Measurements from ENCODE around the gene CCBE1. TPM values are rescaled to one million over a fixed set of nuclear protein-coding genes. Genes with fewer than 3 reads are reported as not detected.

CCBE1 gene
- total and polyA plus RNA-seq, 9 donors = 2.4 to 5.5 (median 3.4) TPM

DNA sequence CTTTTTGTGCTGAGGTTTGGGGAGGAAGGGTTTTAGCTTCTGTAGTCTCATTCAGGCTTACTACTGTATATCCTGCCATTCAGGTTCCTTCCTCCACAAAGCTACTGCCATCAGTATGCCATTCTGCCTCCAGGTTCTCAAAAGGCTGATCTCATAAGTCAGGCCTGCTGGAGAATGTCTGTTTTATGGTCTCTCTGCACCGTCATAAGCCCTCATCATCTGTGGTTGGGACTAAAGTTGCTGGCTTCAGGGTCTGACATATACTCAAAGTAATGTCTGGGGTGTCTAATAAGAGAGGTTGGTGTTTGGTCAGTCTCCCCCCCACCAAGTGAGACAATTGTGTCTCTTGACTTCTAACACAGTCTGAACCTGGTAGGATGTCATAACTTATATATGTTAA lies 36.2 kb upstream of the CCBE1 start:
- WGBS (ENCODE audit: insufficient coverage) = no CpG with 5 or more reads among the region's 1 CpG
- Histone ChIP-seq H3K9me3 (replicated peaks; ENCODE audit: control insufficient read depth, low read depth, low read length) (no peaks in the 10 kb centered on the region), H3K36me3 (ENCODE audit: control insufficient read depth, insufficient read depth, low read length) (no peaks in the 10 kb centered on the region), H3K27me3 (ENCODE audit: control insufficient read depth, insufficient read depth, low read length) (no peaks in the 10 kb centered on the region), H3K27ac (ENCODE audit: low read length) (no peak overlapping the region), H3K4me3 (ENCODE audit: low read length) (no peak overlapping the region), H3K4me1 (ENCODE audit: control insufficient read depth, insufficient read depth, low read length) (no peaks in the 10 kb centered on the region)
- no peak for DNase-seq

DNA sequence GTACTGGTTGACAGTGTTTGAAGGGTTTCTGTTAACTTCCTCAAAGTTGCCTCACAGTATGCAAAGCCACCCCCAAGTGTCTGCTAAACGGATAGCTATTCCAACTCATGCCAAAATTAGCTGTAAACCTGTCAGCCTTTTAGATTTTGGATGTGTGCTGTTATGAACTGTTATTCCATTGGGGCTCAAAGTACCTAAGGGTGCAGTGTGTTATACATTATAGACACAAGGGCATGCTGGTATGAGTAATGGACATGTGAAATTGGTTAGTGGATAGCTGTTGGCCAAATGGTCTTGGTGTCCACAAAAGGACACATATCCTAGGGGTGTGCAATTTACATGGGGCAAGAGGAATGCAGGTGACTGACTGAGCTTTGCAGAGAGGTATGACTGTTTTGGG lies 33.7 kb upstream of the CCBE1 start:
- DNase-seq = no peak
- no peaks in the 10 kb centered on the region for H3K9me3 ChIP-seq (replicated peaks; ENCODE audit: control insufficient read depth, low read depth, low read length)
- WGBS (ENCODE audit: insufficient coverage) = no CpG with 5 or more reads among the region's 1 CpG

DNA sequence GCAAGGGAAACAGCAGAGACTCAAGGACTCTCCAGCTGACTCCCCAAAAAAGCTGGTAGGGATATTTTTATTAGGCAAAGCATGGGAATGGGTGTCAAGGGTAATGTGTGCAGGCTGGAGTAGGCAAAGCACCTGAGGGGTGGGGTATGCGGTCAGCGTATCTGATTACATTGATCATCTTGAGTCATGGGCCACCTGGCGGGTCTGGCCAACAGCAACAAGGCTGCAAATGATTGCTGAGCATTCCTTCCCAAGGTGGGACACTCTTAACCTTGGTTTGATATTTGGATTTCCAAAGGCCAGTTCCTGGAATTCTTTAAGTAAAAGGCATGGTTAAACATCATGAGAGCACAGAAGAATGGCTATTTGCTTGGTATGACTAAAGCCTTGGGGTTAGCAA lies 32.6 kb upstream of the CCBE1 start:
- Histone ChIP-seq H3K27me3 (ENCODE audit: control insufficient read depth, insufficient read depth, low read length) (no peaks in the 10 kb centered on the region), H3K36me3 (ENCODE audit: control insufficient read depth, insufficient read depth, low read length) (no peaks in the 10 kb centered on the region), H3K4me3 (ENCODE audit: low read length) (no peak overlapping the region), H3K4me1 (ENCODE audit: control insufficient read depth, insufficient read depth, low read length) (no peaks in the 10 kb centered on the region), H3K27ac (ENCODE audit: low read length) (no peak overlapping the region), H3K9me3 (replicated peaks; ENCODE audit: control insufficient read depth, low read depth, low read length) (no peaks in the 10 kb centered on the region)
- 89% methylated on average over 3 of the region's 3 CpGs for WGBS (ENCODE audit: insufficient coverage)
- no peak for DNase-seq

More for the DNA sequence above, 33.7 kb upstream of the CCBE1 start:
- H3K4me3 ChIP-seq (ENCODE audit: low read length) = no peak overlapping the region
- no peaks in the 10 kb centered on the region for H3K4me1 ChIP-seq (ENCODE audit: control insufficient read depth, insufficient read depth, low read length)
- H3K27me3 ChIP-seq (ENCODE audit: control insufficient read depth, insufficient read depth, low read length) = no peaks in the 10 kb centered on the region
- no peak overlapping the region for H3K27ac ChIP-seq (ENCODE audit: low read length)
- no peaks in the 10 kb centered on the region for H3K36me3 ChIP-seq (ENCODE audit: control insufficient read depth, insufficient read depth, low read length)

DNA sequence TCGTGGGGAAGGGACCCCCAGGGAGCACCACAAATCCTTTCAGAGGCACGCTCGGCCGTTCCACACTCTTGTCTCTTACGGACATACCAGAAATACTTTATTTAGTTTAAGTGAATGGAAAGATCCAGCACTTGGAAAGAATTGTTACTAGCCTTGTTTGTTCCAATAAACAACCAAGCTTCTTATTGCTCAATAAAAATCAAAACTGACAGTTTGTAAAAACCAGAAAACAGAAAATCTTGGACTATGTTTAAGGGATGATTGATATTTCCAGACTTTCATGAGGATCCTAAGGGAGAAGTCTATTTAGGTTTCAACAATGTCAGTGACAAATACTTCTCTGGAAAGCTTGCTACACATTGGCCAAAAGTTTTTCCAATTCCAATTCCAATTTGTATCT lies 31.6 kb upstream of the CCBE1 start:
- no peaks in the 10 kb centered on the region for H3K4me1 ChIP-seq (ENCODE audit: control insufficient read depth, insufficient read depth, low read length)
- no peak overlapping the region for H3K4me3 ChIP-seq (ENCODE audit: low read length)
- H3K27ac ChIP-seq (ENCODE audit: low read length) = no peak overlapping the region
- no peaks in the 10 kb centered on the region for H3K36me3 ChIP-seq (ENCODE audit: control insufficient read depth, insufficient read depth, low read length)
- H3K27me3 ChIP-seq (ENCODE audit: control insufficient read depth, insufficient read depth, low read length) = no peaks in the 10 kb centered on the region
- peak; percentile 78 for DNase-seq
- WGBS (ENCODE audit: insufficient coverage) = no CpG with 5 or more reads among the region's 5 CpGs
- H3K9me3 ChIP-seq (replicated peaks; ENCODE audit: control insufficient read depth, low read depth, low read length) = no peaks in the 10 kb centered on the region

DNA sequence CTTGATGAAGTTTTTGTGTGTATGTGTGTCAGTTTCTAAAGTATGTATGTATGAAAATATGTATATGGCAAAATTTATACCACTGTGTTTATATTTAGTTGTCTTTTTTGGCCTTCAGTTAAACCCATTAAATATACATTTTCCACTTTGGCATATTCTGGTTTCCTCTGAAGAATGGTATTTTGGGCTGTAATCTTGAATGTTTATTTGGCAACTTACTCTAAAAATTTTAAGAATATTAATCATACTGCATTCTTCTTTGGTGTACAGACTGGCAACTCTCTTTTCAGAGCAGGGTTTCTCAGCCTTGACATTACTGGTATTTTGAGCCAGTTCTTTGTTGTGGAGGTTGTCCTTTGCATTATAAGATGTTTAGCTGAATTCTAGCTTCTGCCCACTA lies 27.9 kb upstream of the CCBE1 start:
- no peaks in the 10 kb centered on the region for H3K27me3 ChIP-seq (ENCODE audit: control insufficient read depth, insufficient read depth, low read length)
- no peaks in the 10 kb centered on the region for H3K9me3 ChIP-seq (replicated peaks; ENCODE audit: control insufficient read depth, low read depth, low read length)
- no peak for DNase-seq
- H3K36me3 ChIP-seq (ENCODE audit: control insufficient read depth, insufficient read depth, low read length) = no peaks in the 10 kb centered on the region
- no peak overlapping the region for H3K27ac ChIP-seq (ENCODE audit: low read length)
- H3K4me3 ChIP-seq (ENCODE audit: low read length) = no peak overlapping the region
- H3K4me1 ChIP-seq (ENCODE audit: control insufficient read depth, insufficient read depth, low read length) = no peaks in the 10 kb centered on the region

DNA sequence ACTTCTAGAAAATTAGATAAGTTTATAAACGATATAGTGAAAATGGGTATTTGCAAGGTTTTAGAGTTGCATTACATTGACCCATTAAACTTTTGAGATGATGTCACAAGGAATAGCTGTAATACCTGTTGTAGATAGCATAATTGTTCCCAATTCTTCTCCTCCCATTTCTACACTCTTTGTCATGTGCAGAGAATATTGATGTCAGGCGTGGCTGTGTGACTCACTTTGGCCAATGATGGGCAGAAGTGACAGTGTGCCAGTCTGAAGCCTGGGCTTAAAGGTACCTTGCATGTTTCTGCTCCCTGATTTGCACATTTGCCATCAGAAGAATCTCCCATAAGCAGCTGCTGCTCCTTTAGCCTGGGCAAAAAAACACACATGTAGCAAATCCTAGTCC lies 26.9 kb upstream of the CCBE1 start:
- no peaks in the 10 kb centered on the region for H3K36me3 ChIP-seq (ENCODE audit: control insufficient read depth, insufficient read depth, low read length)
- WGBS (ENCODE audit: insufficient coverage) = 80% methylated on average over 1 of the region's 2 CpGs
- H3K4me3 ChIP-seq (ENCODE audit: low read length) = no peak overlapping the region

DNA sequence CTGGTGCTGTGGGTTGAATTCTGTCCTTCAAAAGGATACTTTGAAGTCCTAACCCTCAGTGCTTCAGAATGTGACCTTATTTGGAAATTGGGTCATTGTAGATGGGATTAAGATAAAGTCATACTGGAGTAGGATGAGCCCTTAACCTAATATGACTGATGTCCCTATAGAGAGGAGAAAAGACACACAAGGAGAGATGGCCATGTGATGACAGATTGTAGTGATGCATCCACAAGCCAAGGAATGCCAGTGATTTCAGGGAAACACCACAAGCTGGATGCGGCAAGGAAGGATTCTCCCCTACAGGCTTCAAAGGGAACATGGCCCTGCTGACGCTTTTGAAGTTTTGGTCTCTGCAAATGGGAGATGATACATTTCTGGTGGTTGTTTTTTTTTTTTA lies 24.7 kb upstream of the CCBE1 start:
- H3K4me3 ChIP-seq (ENCODE audit: low read length) = no peak overlapping the region
- H3K27me3 ChIP-seq (ENCODE audit: control insufficient read depth, insufficient read depth, low read length) = peaks cover 2% of the 10 kb centered on the region
- no peaks in the 10 kb centered on the region for H3K9me3 ChIP-seq (replicated peaks; ENCODE audit: control insufficient read depth, low read depth, low read length)
- no peak overlapping the region for H3K27ac ChIP-seq (ENCODE audit: low read length)
- H3K36me3 ChIP-seq (ENCODE audit: control insufficient read depth, insufficient read depth, low read length) = no peaks in the 10 kb centered on the region
- 80% methylated on average over 1 of the region's 2 CpGs for WGBS (ENCODE audit: insufficient coverage)
- H3K4me1 ChIP-seq (ENCODE audit: control insufficient read depth, insufficient read depth, low read length) = peaks cover 14% of the 10 kb centered on the region
- no peak for DNase-seq

More for the DNA sequence above, 26.9 kb upstream of the CCBE1 start:
- H3K9me3 ChIP-seq (replicated peaks; ENCODE audit: control insufficient read depth, low read depth, low read length) = no peaks in the 10 kb centered on the region
- no peaks in the 10 kb centered on the region for H3K27me3 ChIP-seq (ENCODE audit: control insufficient read depth, insufficient read depth, low read length)
- no peak for DNase-seq
- H3K4me1 ChIP-seq (ENCODE audit: control insufficient read depth, insufficient read depth, low read length) = peaks cover 5% of the 10 kb centered on the region
- no peak overlapping the region for H3K27ac ChIP-seq (ENCODE audit: low read length)

DNA sequence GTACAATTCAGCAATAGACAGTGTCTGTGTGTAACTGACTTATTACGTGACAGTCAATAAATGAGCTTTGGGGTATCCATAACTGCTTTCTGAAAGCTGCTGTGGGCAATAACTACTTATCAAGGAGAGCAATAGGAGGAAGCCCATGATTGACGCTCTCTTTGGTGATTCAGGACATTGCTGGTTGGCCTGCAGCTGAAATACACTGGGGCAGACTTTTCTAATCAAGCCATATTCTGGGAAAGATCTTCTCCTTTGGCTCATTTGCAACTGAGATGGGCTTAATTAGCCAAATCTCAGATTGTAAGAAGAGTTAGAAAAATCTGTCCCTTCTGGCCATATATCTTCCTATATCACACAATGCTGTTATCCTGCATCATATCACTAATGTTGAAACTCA lies 24.0 kb upstream of the CCBE1 start:
- 73% methylated on average over 1 of the region's 2 CpGs for WGBS (ENCODE audit: insufficient coverage)
- no peak for DNase-seq
- H3K4me3 ChIP-seq (ENCODE audit: low read length) = no peak overlapping the region
- no peak overlapping the region for H3K27ac ChIP-seq (ENCODE audit: low read length)
- peaks cover 14% of the 10 kb centered on the region for H3K4me1 ChIP-seq (ENCODE audit: control insufficient read depth, insufficient read depth, low read length)
- H3K9me3 ChIP-seq (replicated peaks; ENCODE audit: control insufficient read depth, low read depth, low read length) = no peaks in the 10 kb centered on the region
- peaks cover 2% of the 10 kb centered on the region for H3K27me3 ChIP-seq (ENCODE audit: control insufficient read depth, insufficient read depth, low read length)
- H3K36me3 ChIP-seq (ENCODE audit: control insufficient read depth, insufficient read depth, low read length) = no peaks in the 10 kb centered on the region

DNA sequence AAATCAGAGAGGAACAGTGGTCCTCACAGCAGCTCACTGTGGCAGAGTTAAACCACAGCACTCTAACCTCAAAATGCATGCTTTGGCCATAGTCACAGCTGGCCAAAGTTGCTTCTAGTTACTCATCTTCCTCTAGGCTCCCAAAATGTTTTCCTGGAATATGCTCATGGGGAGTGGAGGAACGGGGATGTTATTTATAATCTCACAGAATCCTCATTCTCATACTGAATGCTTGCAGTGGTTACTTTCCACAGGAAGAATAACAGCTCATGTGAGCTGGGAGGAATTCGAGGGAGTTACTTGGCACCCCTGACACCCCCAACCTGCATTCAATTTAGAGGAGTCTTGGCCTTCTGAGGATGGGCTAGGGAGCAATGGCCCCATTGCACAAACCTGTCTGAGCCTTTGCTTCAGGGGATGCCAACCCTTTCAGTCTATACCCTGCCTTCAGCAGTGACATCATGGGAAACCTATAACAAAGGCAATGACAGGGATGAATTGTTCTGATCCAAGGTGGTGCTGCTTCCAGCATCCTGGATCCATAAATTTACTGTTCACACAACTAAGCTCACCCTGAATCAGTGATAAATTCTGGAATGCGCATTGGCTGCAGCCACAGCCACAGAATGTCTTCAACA lies 22.4 kb upstream of the CCBE1 start:
- peaks cover 14% of the 10 kb centered on the region for H3K4me1 ChIP-seq (ENCODE audit: control insufficient read depth, insufficient read depth, low read length)
- DNase-seq = peak; percentile 93
- H3K4me3 ChIP-seq (ENCODE audit: low read length) = no peak overlapping the region
- H3K36me3 ChIP-seq (ENCODE audit: control insufficient read depth, insufficient read depth, low read length) = no peaks in the 10 kb centered on the region
- H3K9me3 ChIP-seq (replicated peaks; ENCODE audit: control insufficient read depth, low read depth, low read length) = no peaks in the 10 kb centered on the region
- H3K27ac ChIP-seq (ENCODE audit: low read length) = peak overlapping the region; percentile 62
- H3K27me3 ChIP-seq (ENCODE audit: control insufficient read depth, insufficient read depth, low read length) = peaks cover 2% of the 10 kb centered on the region
- no CpG with 5 or more reads among the region's 3 CpGs for WGBS (ENCODE audit: insufficient coverage)

DNA sequence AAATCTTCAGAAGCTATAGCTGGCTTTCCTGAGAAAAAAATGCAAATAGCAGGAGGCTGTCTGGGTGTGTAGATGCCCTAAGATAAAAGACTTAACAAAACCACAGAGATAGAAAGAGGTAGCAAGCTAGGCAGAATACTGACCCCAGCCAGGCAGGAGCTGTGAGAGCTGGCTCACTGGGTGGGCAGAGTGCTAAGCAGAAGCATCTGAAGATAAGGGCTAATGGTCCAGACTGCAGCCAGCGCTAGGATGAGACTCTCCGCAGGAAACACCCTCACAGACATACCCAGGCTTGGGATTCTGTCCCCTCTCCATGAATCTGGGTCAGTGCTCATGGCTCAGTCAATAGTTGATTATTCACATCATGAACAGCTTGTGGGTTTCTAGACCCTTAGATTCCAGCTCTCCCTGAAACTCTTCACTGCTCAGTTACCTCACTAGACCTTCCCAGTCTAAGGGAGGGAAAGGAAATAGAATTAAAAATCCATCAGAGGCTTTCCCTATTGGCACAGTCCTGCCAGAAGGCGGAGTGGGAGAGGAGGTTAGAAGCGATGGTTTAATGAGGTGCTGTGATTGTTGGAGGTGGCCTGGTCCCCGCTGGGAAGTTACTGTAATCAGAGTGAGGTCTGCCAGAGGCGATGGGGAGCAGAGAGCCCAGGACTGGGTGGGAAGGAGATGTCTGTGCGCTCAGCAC lies 21.4 kb upstream of the CCBE1 start:
- DNase-seq = peak; percentile 69
- H3K4me1 ChIP-seq (ENCODE audit: control insufficient read depth, insufficient read depth, low read length) = peaks cover 14% of the 10 kb centered on the region
- H3K27me3 ChIP-seq (ENCODE audit: control insufficient read depth, insufficient read depth, low read length) = peaks cover 2% of the 10 kb centered on the region
- whole genome bisulfite sequencing (ENCODE audit: insufficient coverage) = 17% methylated on average over 6 of the region's 7 CpGs
- no peak overlapping the region for H3K4me3 ChIP-seq (ENCODE audit: low read length)
- H3K27ac ChIP-seq (ENCODE audit: low read length) = peak overlapping the region; percentile 62
- H3K36me3 ChIP-seq (ENCODE audit: control insufficient read depth, insufficient read depth, low read length) = no peaks in the 10 kb centered on the region
- no peaks in the 10 kb centered on the region for H3K9me3 ChIP-seq (replicated peaks; ENCODE audit: control insufficient read depth, low read depth, low read length)
